Mesendoderm (in vitro differentiated cells): Measurements from ENCODE around the gene GALNTL6.

Experiments
- DNase-seq: peaks from one replicate; pipeline ENCODE4 v3.0.0; 2013
- H2AK5ac ChIP-seq: 2 replicates; pipeline ENCODE4 v1.6.1; 2013; ENCODE audit warnings: low read length, inconsistent platforms
- H2BK120ac ChIP-seq: 2 replicates; pipeline ENCODE4 v1.6.1; 2013; ENCODE audit warnings: low read depth, mild to moderate bottlenecking, low read length, moderate library complexity, mixed read lengths
- H2BK15ac ChIP-seq: replicated peaks from 2 replicates; pipeline ENCODE4 v1.6.1; 2013; ENCODE audit warnings: low read depth, mild to moderate bottlenecking, moderate library complexity
- H2BK5ac ChIP-seq: 2 replicates; pipeline ENCODE4 v1.6.1; 2013; ENCODE audit warnings: low read length, inconsistent platforms
- H3K18ac ChIP-seq: 2 replicates; pipeline ENCODE4 v1.6.1; 2013; ENCODE audit warnings: mild to moderate bottlenecking, low read length, mixed read lengths
- H3K23ac ChIP-seq: one replicate; pipeline ENCODE4 v1.6.1; 2013; ENCODE audit warnings: low read length
- H3K27ac ChIP-seq: 2 replicates; pipeline ENCODE4 v1.5.1; 2013; ENCODE audit warnings: low read depth, mild to moderate bottlenecking, inconsistent platforms, low read length, moderate library complexity
- H3K27me3 ChIP-seq: 2 replicates; pipeline ENCODE4 v1.6.1; 2013; ENCODE audit warnings: low read length, control low read depth, mild to moderate bottlenecking, inconsistent platforms; ENCODE audit not compliant: insufficient read depth, poor library complexity
- H3K36me3 ChIP-seq: 2 replicates; pipeline ENCODE4 v1.6.1; 2013; ENCODE audit warnings: low read length, inconsistent platforms; ENCODE audit not compliant: control insufficient read depth, insufficient read depth
- H3K4ac ChIP-seq: one replicate; pipeline ENCODE4 v1.6.1; 2013; ENCODE audit warnings: low read depth, mild to moderate bottlenecking, low read length, moderate library complexity
- H3K4me1 ChIP-seq: 2 replicates; pipeline ENCODE4 v1.6.1; 2013; ENCODE audit warnings: low read depth, low read length, inconsistent platforms; ENCODE audit not compliant: control insufficient read depth
- H3K4me2 ChIP-seq: 2 replicates; pipeline ENCODE4 v1.6.1; 2013; ENCODE audit warnings: low read length
- H3K4me3 ChIP-seq: 2 replicates; pipeline ENCODE4 v1.5.1; 2013; ENCODE audit warnings: mild to moderate bottlenecking, low read length
- H3K56ac ChIP-seq: one replicate; pipeline ENCODE4 v1.6.1; 2013; ENCODE audit warnings: low read length
- H3K79me1 ChIP-seq: 2 replicates; pipeline ENCODE4 v1.6.1; 2013; ENCODE audit warnings: low read length, inconsistent platforms
- H3K79me2 ChIP-seq: 2 replicates; pipeline ENCODE4 v1.6.1; 2013; ENCODE audit warnings: mild to moderate bottlenecking, low read length; ENCODE audit not compliant: control insufficient read depth, insufficient read depth
- H3K9ac ChIP-seq: 2 replicates; pipeline ENCODE4 v1.6.1; 2013; ENCODE audit warnings: low read length, inconsistent platforms
- H4K5ac ChIP-seq: one replicate; pipeline ENCODE4 v1.6.1; 2013; ENCODE audit warnings: low read length
- H4K8ac ChIP-seq: one replicate; pipeline ENCODE4 v1.6.1; 2013; ENCODE audit warnings: low read depth, mild to moderate bottlenecking, control low read depth, low read length, moderate library complexity
- WGBS: extraction: QIAGEN DNeasy Blood & Tissue Kit; methylation state at CpG from one replicate; pipeline ENCODE4 v1.1.7; 2013; ENCODE audit warnings: low lambda C conversion rate, missing lambda C conversion rate; ENCODE audit not compliant: insufficient coverage; ENCODE audit errors: extremely low coverage; 5-methylcytosine and 5-hydroxymethylcytosine counted together

Gene GALNTL6

DNA sequence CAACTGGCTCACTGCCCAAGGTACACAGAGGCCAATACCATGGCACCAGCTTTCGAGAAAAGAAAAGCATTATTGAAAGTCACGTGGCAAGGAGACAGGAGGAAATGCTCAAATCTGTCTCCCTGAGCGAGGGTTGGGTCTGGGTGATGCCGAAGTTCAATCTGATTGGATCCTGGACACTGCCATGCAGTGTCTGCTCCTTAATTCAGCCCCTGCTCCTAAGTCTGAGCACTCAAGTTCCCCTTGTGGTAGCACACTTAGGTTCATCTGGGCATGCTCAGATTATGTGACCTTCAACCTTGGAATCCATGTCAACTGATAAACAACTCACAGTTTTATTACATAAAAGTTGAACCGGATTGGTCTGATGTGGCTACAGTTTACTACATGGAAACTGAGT lies 842.9 kb downstream of the GALNTL6 start:
- Histone ChIP-seq H3K18ac (no peak overlapping the region), H3K27me3 (no peaks in the 10 kb centered on the region), H3K4me2 (no peak overlapping the region), H3K36me3 (no peaks in the 10 kb centered on the region), H3K4me1 (no peaks in the 10 kb centered on the region), H4K8ac (no peak overlapping the region), H3K56ac (no peak overlapping the region), H4K5ac (no peak overlapping the region), H2BK120ac (no peak overlapping the region), H3K23ac (no peak overlapping the region), H3K79me2 (no peaks in the 10 kb centered on the region), H2BK5ac (no peak overlapping the region), H3K27ac (no peak overlapping the region), H2BK15ac (no peak overlapping the region), H3K79me1 (no peaks in the 10 kb centered on the region), H2AK5ac (no peak overlapping the region), H3K9ac (no peak overlapping the region), H3K4ac (no peak overlapping the region), H3K4me3 (no peak overlapping the region)
- WGBS: no CpG with 5 or more reads among the region's 5 CpGs
- DNase-seq: peak; percentile 11

DNA sequence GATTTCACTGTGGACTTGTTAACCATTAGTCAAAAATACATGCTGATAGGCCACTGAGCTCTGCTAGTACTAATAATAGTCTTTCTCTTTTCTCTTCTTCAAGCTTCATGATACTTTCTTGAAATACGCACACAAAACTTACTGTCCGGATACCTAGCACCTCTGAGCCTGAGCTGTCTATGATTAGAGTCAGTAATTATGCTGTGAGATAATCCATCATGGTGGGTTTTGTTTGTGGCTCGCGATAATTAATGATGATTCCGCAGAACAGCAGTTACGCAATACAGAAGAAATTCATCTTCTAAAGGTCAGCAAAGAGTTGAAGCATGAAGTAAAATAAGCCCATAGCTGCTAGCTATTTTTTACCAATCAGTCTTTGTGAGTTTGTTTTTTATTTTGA lies 843.9 kb downstream of the GALNTL6 start:
- DNase-seq: no peak
- Histone ChIP-seq H2BK5ac (no peak overlapping the region), H3K27me3 (no peaks in the 10 kb centered on the region), H3K23ac (no peak overlapping the region), H3K79me1 (no peaks in the 10 kb centered on the region), H3K36me3 (no peaks in the 10 kb centered on the region), H3K4ac (no peak overlapping the region), H4K5ac (no peak overlapping the region), H3K18ac (no peak overlapping the region), H4K8ac (no peak overlapping the region), H3K4me3 (no peak overlapping the region), H2BK120ac (no peak overlapping the region), H3K4me2 (no peak overlapping the region), H3K79me2 (no peaks in the 10 kb centered on the region), H3K27ac (no peak overlapping the region), H2BK15ac (no peak overlapping the region), H3K56ac (no peak overlapping the region), H3K4me1 (no peaks in the 10 kb centered on the region), H3K9ac (no peak overlapping the region), H2AK5ac (no peak overlapping the region)
- no CpG with 5 or more reads among the region's 6 CpGs for WGBS

DNA sequence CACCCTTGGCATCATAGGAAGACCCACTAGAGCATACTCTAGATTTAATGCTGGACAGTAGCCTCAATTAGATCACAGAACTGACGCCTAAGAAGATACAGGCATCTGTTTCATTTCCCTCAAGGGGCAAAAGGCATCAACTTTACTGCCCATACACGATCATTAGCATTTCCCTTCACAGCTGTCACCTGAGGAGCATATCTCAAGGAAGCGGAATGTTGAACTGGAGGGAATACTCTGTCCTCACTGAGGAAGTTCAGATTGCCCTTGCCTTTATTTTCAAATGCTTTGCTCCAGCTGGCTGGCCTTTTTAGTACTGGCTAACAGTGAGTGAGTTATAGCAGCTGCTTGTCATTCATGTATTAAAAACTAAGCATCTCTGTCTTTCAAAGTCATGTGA lies 847.0 kb downstream of the GALNTL6 start:
- Histone ChIP-seq H2BK120ac (no peak overlapping the region), H2BK5ac (no peak overlapping the region), H3K23ac (no peak overlapping the region), H4K5ac (no peak overlapping the region), H2BK15ac (no peak overlapping the region), H3K27ac (no peak overlapping the region), H3K4me1 (no peaks in the 10 kb centered on the region), H3K36me3 (no peaks in the 10 kb centered on the region), H3K4ac (no peak overlapping the region), H2AK5ac (no peak overlapping the region), H3K79me2 (no peaks in the 10 kb centered on the region), H3K9ac (no peak overlapping the region), H3K27me3 (no peaks in the 10 kb centered on the region), H3K79me1 (no peaks in the 10 kb centered on the region), H3K4me3 (no peak overlapping the region), H3K56ac (no peak overlapping the region), H3K4me2 (no peak overlapping the region), H3K18ac (no peak overlapping the region), H4K8ac (no peak overlapping the region)
- WGBS: no CpG with 5 or more reads among the region's 3 CpGs
- no peak for DNase-seq

DNA sequence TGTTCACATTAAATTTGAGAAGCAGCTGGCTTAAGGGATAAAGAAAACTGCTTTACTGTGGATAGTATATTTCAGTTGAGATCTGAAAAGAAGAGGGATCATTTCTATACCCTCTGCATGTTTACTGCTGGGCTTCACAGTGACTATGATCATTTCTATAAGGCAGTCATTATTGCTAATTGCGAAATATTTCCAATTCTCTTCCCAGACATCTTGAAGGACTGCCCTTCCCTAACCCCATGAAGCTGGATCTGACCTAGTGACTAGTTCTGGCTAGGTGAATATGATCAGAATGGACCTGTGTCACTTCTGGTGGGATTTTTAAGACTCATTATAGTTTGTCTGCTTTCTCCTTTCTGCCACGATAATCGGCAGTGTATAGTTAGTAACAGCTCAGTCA lies 848.9 kb downstream of the GALNTL6 start:
- H4K5ac ChIP-seq: no peak overlapping the region
- no peak overlapping the region for H3K4ac ChIP-seq
- no peaks in the 10 kb centered on the region for H3K27me3 ChIP-seq
- no peak overlapping the region for H2AK5ac ChIP-seq
- H3K79me1 ChIP-seq: no peaks in the 10 kb centered on the region
- no peak overlapping the region for H3K27ac ChIP-seq
- no peak for DNase-seq
- H2BK120ac ChIP-seq: no peak overlapping the region
- no peaks in the 10 kb centered on the region for H3K79me2 ChIP-seq
- H3K9ac ChIP-seq: no peak overlapping the region
- no peaks in the 10 kb centered on the region for H3K36me3 ChIP-seq
- WGBS: no CpG with 5 or more reads among the region's 3 CpGs
- H3K4me3 ChIP-seq: no peak overlapping the region
- no peak overlapping the region for H3K18ac ChIP-seq
- H3K23ac ChIP-seq: no peak overlapping the region
- H2BK5ac ChIP-seq: no peak overlapping the region
- H4K8ac ChIP-seq: no peak overlapping the region
- no peaks in the 10 kb centered on the region for H3K4me1 ChIP-seq
- no peak overlapping the region for H3K56ac ChIP-seq
- no peak overlapping the region for H3K4me2 ChIP-seq
- no peak overlapping the region for H2BK15ac ChIP-seq

DNA sequence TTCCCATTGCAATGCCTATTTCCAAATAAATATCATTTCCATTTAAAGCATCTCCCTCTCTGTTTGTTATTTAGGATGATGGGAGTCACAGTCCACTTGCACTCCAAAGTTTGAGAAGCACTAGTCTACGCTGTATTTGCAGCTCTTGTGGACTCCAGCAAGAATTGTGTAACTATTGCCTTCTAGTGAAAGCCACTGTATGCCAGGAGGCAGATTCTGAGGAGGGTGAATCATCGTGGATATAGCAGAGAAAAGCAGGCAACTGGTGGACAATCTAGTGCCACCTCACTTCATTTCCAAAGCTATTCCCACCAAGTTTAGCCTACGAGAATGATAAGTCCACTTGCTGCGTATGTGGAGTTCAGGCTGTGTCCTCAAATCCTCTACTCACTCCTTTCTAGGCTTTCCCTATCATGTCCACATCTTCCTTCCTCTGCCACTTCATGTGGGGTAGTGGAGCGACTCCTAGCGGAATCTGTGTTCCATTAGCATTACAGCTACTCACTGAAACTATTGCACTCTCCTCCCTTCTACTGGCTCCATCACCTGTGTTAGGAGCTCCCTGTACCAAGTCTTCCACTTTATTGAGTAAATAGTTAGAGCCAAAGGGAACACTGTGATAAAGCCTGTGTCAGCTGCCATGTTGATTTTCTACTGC lies 853.6 kb downstream of the GALNTL6 start:
- no peaks in the 10 kb centered on the region for H3K79me2 ChIP-seq
- no peak overlapping the region for H3K18ac ChIP-seq
- H3K4me1 ChIP-seq: no peaks in the 10 kb centered on the region
- no peak overlapping the region for H3K23ac ChIP-seq
- no peak overlapping the region for H2BK120ac ChIP-seq
- WGBS: no CpG with 5 or more reads among the region's 6 CpGs
- DNase-seq: peak; percentile 54
- H3K4me2 ChIP-seq: no peak overlapping the region
- no peaks in the 10 kb centered on the region for H3K27me3 ChIP-seq
- H3K4ac ChIP-seq: no peak overlapping the region
- H2AK5ac ChIP-seq: no peak overlapping the region
- no peak overlapping the region for H3K4me3 ChIP-seq
- H4K8ac ChIP-seq: no peak overlapping the region
- H3K56ac ChIP-seq: no peak overlapping the region
- H4K5ac ChIP-seq: no peak overlapping the region
- H3K27ac ChIP-seq: no peak overlapping the region
- H2BK15ac ChIP-seq: no peak overlapping the region
- no peaks in the 10 kb centered on the region for H3K36me3 ChIP-seq
- H3K9ac ChIP-seq: no peak overlapping the region
- H3K79me1 ChIP-seq: no peaks in the 10 kb centered on the region
- no peak overlapping the region for H2BK5ac ChIP-seq

DNA sequence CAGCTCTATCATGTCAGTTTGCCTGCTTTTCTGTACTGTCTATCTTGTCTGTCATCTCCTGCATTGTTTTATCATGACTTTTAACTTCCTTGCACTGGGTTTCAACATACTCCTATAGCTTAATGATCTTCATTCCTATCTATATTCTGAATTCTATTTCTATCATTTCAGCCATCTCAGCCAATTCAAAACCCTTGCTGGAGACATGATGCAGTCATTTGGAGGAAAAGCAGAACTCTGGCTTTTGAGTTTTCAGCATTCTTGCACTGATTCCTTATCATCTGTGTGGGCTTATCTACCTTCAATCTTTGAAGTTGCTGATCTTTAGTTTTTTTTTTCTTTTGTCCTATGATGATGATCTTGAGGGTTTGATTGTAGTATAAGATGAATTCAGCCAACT lies 861.6 kb downstream of the GALNTL6 start:
- Histone ChIP-seq H3K56ac (no peak overlapping the region), H2BK120ac (no peak overlapping the region), H3K4me3 (no peak overlapping the region), H3K27me3 (no peaks in the 10 kb centered on the region), H3K4me1 (no peaks in the 10 kb centered on the region), H3K4ac (no peak overlapping the region), H3K18ac (no peak overlapping the region), H3K4me2 (no peak overlapping the region), H3K79me2 (no peaks in the 10 kb centered on the region), H3K79me1 (no peaks in the 10 kb centered on the region), H3K9ac (no peak overlapping the region), H2BK15ac (no peak overlapping the region), H2BK5ac (no peak overlapping the region), H3K23ac (no peak overlapping the region), H4K8ac (no peak overlapping the region), H3K36me3 (no peaks in the 10 kb centered on the region), H2AK5ac (no peak overlapping the region), H3K27ac (no peak overlapping the region), H4K5ac (no peak overlapping the region)
- no peak for DNase-seq
